ENCODE data around the gene CDC37L1.

DNA sequence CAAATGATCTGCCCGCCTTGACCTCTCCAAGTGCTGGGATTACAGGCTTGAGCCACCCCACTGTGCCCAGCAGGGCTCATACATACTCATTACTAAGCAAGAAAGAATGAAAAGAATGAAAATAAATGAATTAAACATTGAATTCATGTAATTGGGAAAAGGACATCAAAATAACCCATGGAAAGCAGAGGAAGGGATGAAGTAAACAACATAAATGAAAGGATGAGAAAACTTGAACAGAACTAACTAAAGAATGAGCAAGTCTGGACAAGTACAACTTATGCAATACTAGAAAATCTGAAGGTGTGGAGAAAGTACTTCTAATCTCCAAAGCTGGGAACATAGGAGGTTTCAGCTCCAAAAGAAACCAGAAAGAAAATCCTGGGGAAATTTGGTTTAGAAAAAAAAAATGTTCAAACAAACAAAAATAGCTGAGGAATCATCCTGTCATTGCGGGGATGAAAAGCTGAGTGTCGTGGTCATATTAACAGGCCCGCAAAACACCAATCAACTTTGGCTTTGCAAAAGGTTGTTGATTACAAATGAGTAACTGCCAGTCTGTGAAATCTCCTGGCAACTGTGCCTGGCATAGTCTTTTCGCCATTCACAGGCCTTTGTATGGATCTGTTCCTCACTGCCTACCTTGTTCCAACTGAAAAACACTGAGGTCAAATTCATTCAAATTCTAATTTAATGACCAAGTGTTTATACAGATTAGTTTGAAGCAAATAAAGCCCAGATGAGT, 63.9 kb downstream of the CDC37L1 start:
- TF ChIP-seq CTCF (IDR thresholded peaks at IDR 0.05) (no peak), POLR2AphosphoS5 (IDR thresholded peaks at IDR 0.05) (no peak)
